ENCODE data around the gene CCDC24. TPM values are rescaled to one million over a fixed set of nuclear protein-coding genes. Genes with fewer than 3 reads are reported as not detected.

Gene CCDC24
- total RNA-seq, 1 donor from 2014 or later: 3.3 TPM

GRCh38 chr1:44010935-44011471 is 19.6 kb downstream of the CCDC24 start:
- no peaks in the 10 kb centered on the region for H3K79me2 ChIP-seq (ENCODE audit: low read depth)
- H2AFZ ChIP-seq (replicated peaks): no peak overlapping the region
- peaks cover 4% of the 10 kb centered on the region for H3K36me3 Mint-ChIP-seq
- no peaks in the 10 kb centered on the region for H3K9me3 Mint-ChIP-seq
- H3K27ac ChIP-seq: no peak overlapping the region
- H3K4me2 ChIP-seq: no peak overlapping the region
- no peak overlapping the region for H3K4me3 Mint-ChIP-seq
- no peaks in the 10 kb centered on the region for H3K27me3 ChIP-seq
- H3K4me1 ChIP-seq: peaks cover 7% of the 10 kb centered on the region
- H3K4me1 Mint-ChIP-seq: peaks cover 32% of the 10 kb centered on the region
- H3K4me3 ChIP-seq: no peak overlapping the region
- no peak for DNase-seq (ENCODE audit: low spot score)
- H3K27me3 Mint-ChIP-seq (ENCODE audit: insufficient read depth, low read depth): peaks cover 5% of the 10 kb centered on the region
- H3F3A ChIP-seq (ENCODE audit: low read depth): peaks cover 2% of the 10 kb centered on the region
- no peaks in the 10 kb centered on the region for H3K9me3 ChIP-seq (ENCODE audit: low read depth)
- no peak overlapping the region for H3K27ac Mint-ChIP-seq
- peaks cover 8% of the 10 kb centered on the region for H4K20me1 ChIP-seq (ENCODE audit: low read depth)
- TF ChIP-seq EZH2 (IDR thresholded peaks at IDR 0.05) (no peak), EZH2phosphoT487 (IDR thresholded peaks at IDR 0.05) (no peak), CTCF (IDR thresholded peaks at IDR 0.05) (no peak)
- H3K9ac ChIP-seq: no peak overlapping the region
- H3K36me3 ChIP-seq: no peaks in the 10 kb centered on the region

- no peaks in the 10 kb centered on the region for H3F3A ChIP-seq (ENCODE audit: low read depth)
- peaks cover 11% of the 10 kb centered on the region for H4K20me1 ChIP-seq (ENCODE audit: low read depth)
- no peak overlapping the region for H3K27ac ChIP-seq
- H3K4me1 Mint-ChIP-seq: peaks cover 40% of the 10 kb centered on the region
- no peaks in the 10 kb centered on the region for H3K27me3 ChIP-seq
- no peak overlapping the region for H3K9ac ChIP-seq
- H3K4me1 ChIP-seq: peaks cover 20% of the 10 kb centered on the region
- H3K9me3 Mint-ChIP-seq: no peaks in the 10 kb centered on the region
- H3K36me3 Mint-ChIP-seq: peaks cover 4% of the 10 kb centered on the region
- H3K4me3 Mint-ChIP-seq: no peak overlapping the region
- H2AFZ ChIP-seq (replicated peaks): no peak overlapping the region
- no peaks in the 10 kb centered on the region for H3K79me2 ChIP-seq (ENCODE audit: low read depth)
- H3K36me3 ChIP-seq: no peaks in the 10 kb centered on the region
- H3K27ac Mint-ChIP-seq: peak overlapping the region; percentile 22
- TF ChIP-seq CTCF (IDR thresholded peaks at IDR 0.05): no peak
- no peak for TF ChIP-seq EZH2phosphoT487 (IDR thresholded peaks at IDR 0.05)
- no peak for TF ChIP-seq EZH2 (IDR thresholded peaks at IDR 0.05)
- H3K27me3 Mint-ChIP-seq (ENCODE audit: insufficient read depth, low read depth): peaks cover 5% of the 10 kb centered on the region
- no peak overlapping the region for H3K4me3 ChIP-seq
- H3K4me2 ChIP-seq: no peak overlapping the region
- no peaks in the 10 kb centered on the region for H3K9me3 ChIP-seq (ENCODE audit: low read depth)
- no peak for DNase-seq (ENCODE audit: low spot score)
These were observed 21.0 kb downstream of the CCDC24 start for GRCh38 chr1:44012404-44012803.

GRCh38 chr1:44012941-44013609 is 21.7 kb downstream of the CCDC24 start:
- Histone ChIP-seq H3K4me1 (peaks cover 20% of the 10 kb centered on the region), H3K9ac (no peak overlapping the region), H3K27me3 (no peaks in the 10 kb centered on the region), H3K9me3 (ENCODE audit: low read depth) (no peaks in the 10 kb centered on the region), H4K20me1 (ENCODE audit: low read depth) (peaks cover 11% of the 10 kb centered on the region), H2AFZ (replicated peaks) (no peak overlapping the region), H3K27ac (no peak overlapping the region), H3K36me3 (no peaks in the 10 kb centered on the region), H3K4me3 (no peak overlapping the region), H3K4me2 (no peak overlapping the region), H3F3A (ENCODE audit: low read depth) (no peaks in the 10 kb centered on the region), H3K79me2 (ENCODE audit: low read depth) (no peaks in the 10 kb centered on the region)
- Mint-ChIP-seq H3K4me3 (no peak overlapping the region), H3K36me3 (peaks cover 4% of the 10 kb centered on the region), H3K27me3 (ENCODE audit: insufficient read depth, low read depth) (peaks cover 5% of the 10 kb centered on the region), H3K9me3 (no peaks in the 10 kb centered on the region), H3K4me1 (peaks cover 40% of the 10 kb centered on the region), H3K27ac (no peak overlapping the region)
- TF ChIP-seq CTCF (IDR thresholded peaks at IDR 0.05): no peak
- TF ChIP-seq EZH2phosphoT487 (IDR thresholded peaks at IDR 0.05): no peak
- no peak for TF ChIP-seq EZH2 (IDR thresholded peaks at IDR 0.05)
- DNase-seq (ENCODE audit: low spot score): peak; percentile 51
